NCI-H1417 (cell line): ENCODE measurements around the gene RNASEH2C.
"Not testable (repeated sequence)": the region's sequence is repeated elsewhere in the genome, so short reads cannot be mapped to it uniquely, and the experiment has no call there.

Experiments
- DNase-seq, 3 experiments: peaks; one replicate each; lab custom pipeline; 2025; lab: John Stamatoyannopoulos, UW

The RNASEH2C gene

DNA sequence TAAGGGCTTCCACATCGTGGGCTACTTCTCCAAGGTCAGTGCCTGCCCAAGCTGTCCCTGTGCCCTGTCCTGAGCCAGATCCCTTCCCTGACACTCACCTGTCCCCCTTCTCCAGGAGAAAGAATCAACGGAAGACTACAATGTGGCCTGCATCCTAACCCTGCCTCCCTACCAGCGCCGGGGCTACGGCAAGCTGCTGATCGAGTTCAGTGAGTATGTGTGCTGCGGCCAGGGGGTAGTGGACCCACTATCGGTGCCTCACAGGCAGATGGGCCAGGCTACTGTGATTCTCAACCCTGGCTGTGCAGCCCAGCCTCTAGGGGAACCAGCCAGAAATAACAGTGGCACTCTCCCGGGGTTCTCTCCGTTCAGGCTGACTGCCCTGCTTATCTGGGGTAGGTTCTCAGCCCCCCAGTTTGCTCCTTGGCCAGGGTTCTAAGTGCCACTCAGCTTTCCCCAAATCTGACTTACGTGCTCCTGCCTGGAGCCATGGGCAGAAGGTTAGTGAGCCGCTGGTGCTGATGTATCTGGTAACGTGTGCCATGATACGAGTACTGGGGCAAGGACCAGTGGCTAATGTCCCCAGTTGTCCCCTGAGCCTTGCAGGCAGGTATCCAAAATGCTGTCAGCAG is 3.7 kb downstream of the RNASEH2C start:
- DNase-seq = no peak

GRCh38 chr11:65716302-65716701 is 4.3 kb downstream of the RNASEH2C start:
- DNase-seq = no peak

GRCh38 chr11:65714433-65714832 is 6.2 kb downstream of the RNASEH2C start:
- DNase-seq = no peak

GRCh38 chr11:65713212-65713969 is 7.2 kb downstream of the RNASEH2C start:
- no peak for DNase-seq

- no peak for DNase-seq
These were observed 7.9 kb downstream of the RNASEH2C start for GRCh38 chr11:65712633-65713076.

DNA sequence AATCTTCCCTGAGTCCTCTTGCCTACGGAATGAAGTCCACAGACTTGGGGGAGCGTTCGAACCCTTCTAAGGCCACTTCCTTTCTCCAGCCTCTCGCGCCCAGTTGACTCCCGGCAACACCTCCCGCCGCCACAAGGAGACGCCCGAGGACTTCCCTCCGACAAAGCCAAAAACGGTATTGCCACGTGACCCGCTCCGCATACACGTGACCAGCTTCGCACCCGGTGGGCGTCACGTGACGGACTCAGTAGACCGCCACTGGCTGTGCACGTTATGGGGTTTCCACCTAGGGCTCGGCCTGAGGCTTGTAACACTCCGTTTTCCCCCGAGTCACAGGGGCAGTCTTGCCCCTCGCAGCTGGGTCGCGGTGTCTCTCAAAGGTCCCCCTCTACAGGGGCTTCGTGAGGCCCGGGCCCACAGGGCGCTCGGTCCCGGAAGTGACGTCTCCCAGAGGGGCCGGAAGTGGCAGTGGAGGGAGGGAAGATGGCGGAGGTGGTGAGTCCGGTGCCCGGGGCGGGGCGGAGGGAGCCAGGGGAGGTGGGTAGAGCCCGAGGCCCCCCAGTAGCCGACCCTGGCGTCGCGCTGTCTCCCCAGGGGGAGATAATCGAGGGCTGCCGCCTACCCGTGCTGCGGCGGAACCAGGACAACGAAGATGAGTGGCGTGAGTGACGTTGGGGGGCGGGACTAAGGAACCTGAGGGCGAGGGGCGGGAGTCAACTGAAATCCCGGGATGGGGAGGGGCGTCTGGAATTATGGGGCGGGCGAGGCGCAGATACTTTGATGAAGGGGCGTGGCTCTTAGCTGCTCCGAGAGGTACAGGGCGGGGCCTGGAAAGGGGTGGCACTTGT is 8.6 kb downstream of the RNASEH2C start, which contains the start of gene KAT5:
Gene KAT5 (plus strand): TSS at position 468 of the 848 bp plus-strand sequence. CDS start 16 bp downstream, at position 484.
- DNase-seq = peak; percentile 98 to 100 (median 100)

DNA sequence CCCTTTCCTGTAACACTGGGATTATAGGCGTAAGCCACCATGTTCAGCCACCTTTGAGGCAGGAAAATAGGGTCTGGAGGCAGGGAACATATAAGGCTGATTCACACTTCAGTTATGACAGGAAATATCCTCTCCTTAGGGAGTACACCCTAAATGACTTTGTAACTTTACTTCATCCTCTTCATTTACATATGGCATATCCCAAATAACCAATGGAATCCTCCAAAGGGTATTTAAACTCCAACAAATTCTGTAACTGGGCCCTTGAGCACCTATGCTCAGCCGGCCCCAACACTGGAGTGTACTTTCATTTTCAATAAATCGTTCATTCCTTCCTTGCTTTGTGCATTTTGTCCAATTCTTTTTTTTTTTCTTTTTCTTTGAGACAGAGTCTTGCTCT is 10.2 kb downstream of the RNASEH2C start:
- DNase-seq = no peak

GRCh38 chr11:65709661-65710060 is 10.9 kb downstream of the RNASEH2C start:
- no peak for DNase-seq

DNA sequence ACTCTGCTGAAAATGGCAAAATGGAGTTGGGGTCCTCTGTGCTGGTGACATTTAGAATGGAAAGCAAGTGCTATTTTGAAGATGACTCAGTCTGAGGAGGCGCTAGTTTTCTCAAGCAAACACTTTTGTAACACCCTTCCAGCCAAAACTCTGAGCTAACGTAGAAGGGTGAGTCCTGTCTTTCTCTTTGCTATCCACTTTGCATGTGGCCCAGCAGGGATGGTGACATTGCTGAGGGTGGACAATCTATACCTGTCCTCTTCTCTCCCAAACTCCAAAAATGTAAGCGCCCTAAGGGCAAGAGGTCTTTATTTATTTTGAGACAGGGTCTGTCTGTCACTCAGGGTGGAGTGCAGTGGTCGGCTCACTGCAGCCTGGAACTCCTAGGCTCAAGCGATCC is 12.1 kb downstream of the RNASEH2C start:
- DNase-seq = no peak

- not testable (repeated sequence) for DNase-seq
These were observed 13.6 kb downstream of the RNASEH2C start for GRCh38 chr11:65707002-65707401.

DNA sequence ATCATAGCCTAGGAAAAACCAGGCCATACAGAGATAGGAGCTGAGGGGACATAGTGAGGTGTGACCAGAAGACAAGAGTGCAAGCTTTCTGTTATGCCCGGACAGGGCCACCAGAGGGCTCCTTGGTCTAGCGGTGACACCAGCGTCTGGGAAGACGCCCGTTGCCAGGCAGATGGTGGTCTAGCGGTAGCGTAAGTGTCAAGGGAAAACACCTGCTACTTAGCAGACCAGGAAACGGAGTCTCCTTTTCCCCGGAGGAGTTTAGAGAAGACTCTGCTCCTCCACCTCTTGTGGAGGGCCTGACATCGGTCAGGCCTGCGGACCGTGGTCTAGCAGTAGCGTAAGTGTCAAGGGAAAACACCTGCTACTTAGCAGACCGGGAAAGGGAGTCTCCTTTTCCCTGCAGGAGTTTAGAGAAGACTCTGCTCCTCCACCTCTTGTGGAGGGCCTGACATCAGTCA is 14.3 kb downstream of the RNASEH2C start:
- DNase-seq = peak; percentile 49 to 85 (median 65)

DNA sequence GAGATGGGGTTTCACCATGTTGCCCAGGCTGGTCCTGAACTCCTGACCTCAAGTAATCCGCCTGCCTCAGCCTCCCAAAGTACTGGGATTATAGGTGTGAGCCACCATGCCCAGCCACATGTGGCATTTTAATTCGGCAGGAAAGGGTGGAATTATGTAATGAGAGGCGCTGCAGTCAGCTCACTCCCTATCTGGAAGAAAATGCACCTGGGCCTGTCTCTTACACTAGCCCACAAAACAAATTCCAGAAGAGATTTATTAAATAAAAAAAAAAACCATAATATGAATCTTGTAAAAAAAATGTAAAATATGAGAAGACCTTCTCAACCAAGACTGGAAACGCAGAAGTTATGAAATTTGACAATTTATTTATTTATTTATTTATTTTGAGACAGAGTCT is 16.8 kb downstream of the RNASEH2C start:
- DNase-seq = no peak

DNA sequence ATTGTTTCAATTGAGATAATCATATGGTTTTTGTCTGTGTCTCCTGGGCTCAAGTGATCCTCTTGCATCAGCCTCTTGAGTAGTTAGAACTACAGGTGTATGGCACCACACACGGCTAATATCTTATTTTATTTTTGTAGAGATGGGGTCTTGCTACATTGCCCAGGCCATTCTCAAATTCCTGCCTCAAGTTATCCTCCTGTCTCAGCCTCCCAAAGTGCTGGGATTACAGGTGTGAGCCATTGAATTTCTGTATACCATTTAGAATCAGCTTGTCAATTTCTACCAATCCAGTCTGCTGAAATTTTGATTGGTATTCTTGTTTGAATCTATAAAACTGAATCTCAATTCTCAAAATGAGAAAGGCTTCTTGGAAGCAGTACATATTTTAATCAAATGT is 18.9 kb downstream of the RNASEH2C start:
- DNase-seq = no peak

DNA sequence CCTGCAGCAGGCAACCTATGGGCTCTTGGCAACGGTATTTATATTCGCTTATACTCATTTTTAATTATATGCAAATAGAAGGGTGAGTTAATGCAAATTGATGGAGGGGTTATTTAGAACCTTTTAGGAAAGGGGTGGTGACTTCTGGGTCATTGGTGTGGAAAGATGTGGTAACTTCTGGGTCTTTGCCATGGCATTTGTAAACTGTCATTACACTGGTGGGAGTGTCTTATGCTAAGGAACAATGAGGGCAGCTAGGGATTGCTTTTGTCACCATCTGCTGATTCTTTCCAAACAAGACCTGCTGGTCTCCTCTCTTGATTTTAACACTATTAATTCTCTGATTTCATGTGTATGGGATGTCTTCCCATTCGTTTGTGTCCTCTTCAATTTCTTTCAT is 20.2 kb downstream of the RNASEH2C start:
- DNase-seq = peak in 1 of 3 experiments; percentile 18

- DNase-seq = no peak
These were observed 21.3 kb downstream of the RNASEH2C start for GRCh38 chr11:65699306-65699705.

GRCh38 chr11:65698205-65698604 is 22.4 kb downstream of the RNASEH2C start:
- DNase-seq = no peak

DNA sequence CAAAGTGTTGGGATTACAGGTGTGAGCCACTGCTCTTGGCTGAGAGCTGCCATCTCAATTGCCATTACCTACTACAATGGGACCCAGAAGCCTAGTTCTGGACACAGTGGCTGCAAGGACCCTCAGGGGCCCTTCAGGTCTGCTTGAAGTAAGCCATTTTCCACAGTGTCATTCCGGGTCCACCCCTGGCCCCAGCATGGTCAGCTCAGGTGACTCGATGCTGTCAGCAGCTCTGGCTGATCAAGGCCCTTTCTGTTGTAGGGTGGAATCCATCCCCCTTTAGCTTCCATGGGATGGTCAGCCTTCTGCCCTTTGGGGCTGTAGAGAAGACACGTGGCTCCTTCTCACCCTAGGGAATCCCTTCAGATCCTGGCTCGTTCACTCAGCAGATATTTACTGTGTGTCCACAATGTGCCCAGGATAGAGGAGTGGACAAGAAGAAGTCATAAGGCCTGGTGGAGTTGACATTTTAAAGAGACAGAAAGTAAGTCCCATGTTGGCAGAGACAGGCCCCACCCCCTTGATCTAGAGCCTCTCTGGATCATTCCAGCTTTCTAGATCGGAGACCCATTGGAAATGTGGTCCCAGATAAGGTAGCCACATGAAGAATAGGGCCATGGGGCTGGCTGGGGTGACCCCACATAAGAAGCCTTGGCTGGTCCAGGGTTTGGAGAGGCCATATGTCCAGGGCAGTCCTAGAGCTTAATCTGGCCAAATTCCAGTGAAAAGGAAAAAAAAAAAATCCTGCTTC is 23.6 kb downstream of the RNASEH2C start:
- no peak for DNase-seq

DNA sequence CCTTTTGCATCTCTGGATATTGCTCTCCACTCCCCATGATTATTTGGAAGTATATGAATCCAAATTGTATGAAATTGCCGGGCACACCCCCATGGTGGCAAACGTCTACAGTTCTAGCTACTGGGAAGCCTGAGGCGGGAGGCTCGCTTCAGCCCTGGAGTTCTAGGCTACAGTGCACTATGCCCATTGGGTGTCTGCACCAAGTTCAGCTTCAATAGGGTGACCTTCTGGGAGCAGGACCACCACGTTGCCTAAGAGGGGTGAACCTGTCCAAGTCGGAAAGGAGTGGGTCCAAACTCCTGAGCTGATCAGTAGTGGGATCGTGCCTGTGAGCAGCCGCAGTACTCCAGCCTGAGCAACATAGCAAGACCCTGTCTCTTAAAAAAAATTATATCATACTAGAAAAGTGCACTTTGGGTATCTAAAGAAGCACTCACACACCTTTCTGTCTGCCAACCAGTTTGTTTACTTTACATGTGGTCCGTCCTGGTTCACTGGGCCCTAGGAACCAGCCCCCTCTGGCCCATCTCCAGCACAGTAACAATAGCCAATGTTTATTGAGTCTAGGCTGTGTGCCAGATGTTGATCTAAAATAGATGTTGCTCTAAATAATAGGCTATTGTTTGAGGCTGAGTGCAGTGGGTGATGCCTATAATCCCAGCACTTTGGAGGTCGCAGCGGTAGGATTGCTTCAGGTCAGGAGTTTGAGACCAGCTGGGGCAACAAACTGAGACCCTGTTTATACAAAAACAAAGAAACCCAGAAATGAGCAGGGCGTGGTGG is 24.9 kb downstream of the RNASEH2C start:
- peak; percentile 15 to 90 (median 66) for DNase-seq

GRCh38 chr11:65692367-65692766 is 28.2 kb downstream of the RNASEH2C start:
- DNase-seq = no peak

- DNase-seq = not testable (repeated sequence)
These were observed 28.8 kb downstream of the RNASEH2C start for GRCh38 chr11:65691847-65692246.

- DNase-seq = no peak
These were observed 34.6 kb downstream of the RNASEH2C start for GRCh38 chr11:65685981-65686380.
